Colonic mucosa (tissue), 4 donors: ENCODE data around the gene MCF2L. TPM values are rescaled to one million over a fixed set of nuclear protein-coding genes. Genes with fewer than 3 reads are reported as not detected.

Source experiments
- DNase-seq: peaks from one replicate; pipeline ENCODE4 v3.0.0-alpha.2; 2020
- H3K27ac ChIP-seq: fragments of 200-600 bp; one replicate; pipeline ENCODE4 v1.8.0; 2021
- H3K27me3 ChIP-seq: fragments of 200-600 bp; one replicate; pipeline ENCODE4 v1.8.0; 2021
- H3K36me3 ChIP-seq: fragments of 200-600 bp; one replicate; pipeline ENCODE4 v1.8.0; 2021
- H3K4me1 ChIP-seq: fragments of 200-600 bp; one replicate; pipeline ENCODE4 v1.8.0; 2021; ENCODE audit warnings: mild to moderate bottlenecking
- H3K4me3 ChIP-seq: fragments of 200-600 bp; one replicate; pipeline ENCODE4 v1.8.0; 2021
- H3K9ac ChIP-seq, 2 donors: one replicate each; pipeline ENCODE4 v1.7.0; 2013; ENCODE audit warnings: control low read depth in 2 of 2, low read depth in 2 of 2, low read length in 2 of 2
- H3K9me3 ChIP-seq: fragments of 200-600 bp; one replicate; pipeline ENCODE4 v1.8.0; 2021
- intact Hi-C: fragments of 100-400 bp; cut with DNase I; formaldehyde crosslinking; loops from one replicate; pipeline ENCODE4 v1.14.1; 2022
- total RNA-seq, 2 donors: library from RNA; stranded (reverse); fragmentation: NEBNext Ultra II Directional in 1 of 2; extraction: Animal tissue kit (Norgen Biotek cat#: 25700) in 1 of 2; gene quantifications; one replicate each; pipeline ENCODE4 v1.2.1, GENCODE V29; 2021
- TF ChIP-seq, protein P1 (sequence below): fragments of 200-600 bp; IDR thresholded peaks from one replicate; pipeline ENCODE4 v1.8.0; 2022; ENCODE audit warnings: antibody characterized with exemption, mild to moderate bottlenecking
- donor health status: healthy.
- donor health status: DM: no; HTN: no; CAD: no.
- donor health status: DM: no; HTN: no; CAD: no.

Gene MCF2L
- total RNA-seq, 2 donors from 2014 or later: 45.0 to 88.3 TPM

DNA sequence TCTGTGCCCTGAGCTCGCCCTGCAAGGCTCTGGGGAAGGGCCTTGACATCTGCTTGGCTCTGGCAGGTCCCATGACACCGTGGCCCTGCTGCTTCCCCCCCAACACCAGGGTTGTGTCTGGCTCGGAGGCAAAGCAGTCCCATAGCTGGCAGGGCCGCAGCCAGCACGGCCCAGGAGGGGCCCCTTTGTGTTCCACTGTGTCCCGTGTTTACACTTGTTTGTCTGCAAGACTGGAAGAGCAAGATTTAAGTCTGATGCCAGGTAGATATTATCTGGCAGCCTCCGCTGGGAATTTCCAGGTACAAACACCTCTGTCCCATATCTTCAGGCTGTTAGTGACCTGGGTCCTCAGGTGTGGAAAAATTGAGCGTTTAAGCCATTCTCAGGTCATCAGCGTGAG, 44.3 kb downstream of the MCF2L start:
- DNase-seq: no peak
- intact Hi-C loops: no loop called here
- Histone ChIP-seq H3K9me3 (no peaks in the 10 kb centered on the region), H3K4me3 (no peak overlapping the region), H3K9ac (no peak overlapping the region), H3K27me3 (no peaks in the 10 kb centered on the region), H3K36me3 (no peaks in the 10 kb centered on the region), H3K27ac (no peak overlapping the region), H3K4me1 (no peaks in the 10 kb centered on the region)
- TF ChIP-seq, protein P1, sequence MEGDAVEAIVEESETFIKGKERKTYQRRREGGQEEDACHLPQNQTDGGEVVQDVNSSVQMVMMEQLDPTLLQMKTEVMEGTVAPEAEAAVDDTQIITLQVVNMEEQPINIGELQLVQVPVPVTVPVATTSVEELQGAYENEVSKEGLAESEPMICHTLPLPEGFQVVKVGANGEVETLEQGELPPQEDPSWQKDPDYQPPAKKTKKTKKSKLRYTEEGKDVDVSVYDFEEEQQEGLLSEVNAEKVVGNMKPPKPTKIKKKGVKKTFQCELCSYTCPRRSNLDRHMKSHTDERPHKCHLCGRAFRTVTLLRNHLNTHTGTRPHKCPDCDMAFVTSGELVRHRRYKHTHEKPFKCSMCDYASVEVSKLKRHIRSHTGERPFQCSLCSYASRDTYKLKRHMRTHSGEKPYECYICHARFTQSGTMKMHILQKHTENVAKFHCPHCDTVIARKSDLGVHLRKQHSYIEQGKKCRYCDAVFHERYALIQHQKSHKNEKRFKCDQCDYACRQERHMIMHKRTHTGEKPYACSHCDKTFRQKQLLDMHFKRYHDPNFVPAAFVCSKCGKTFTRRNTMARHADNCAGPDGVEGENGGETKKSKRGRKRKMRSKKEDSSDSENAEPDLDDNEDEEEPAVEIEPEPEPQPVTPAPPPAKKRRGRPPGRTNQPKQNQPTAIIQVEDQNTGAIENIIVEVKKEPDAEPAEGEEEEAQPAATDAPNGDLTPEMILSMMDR: no peak

DNA sequence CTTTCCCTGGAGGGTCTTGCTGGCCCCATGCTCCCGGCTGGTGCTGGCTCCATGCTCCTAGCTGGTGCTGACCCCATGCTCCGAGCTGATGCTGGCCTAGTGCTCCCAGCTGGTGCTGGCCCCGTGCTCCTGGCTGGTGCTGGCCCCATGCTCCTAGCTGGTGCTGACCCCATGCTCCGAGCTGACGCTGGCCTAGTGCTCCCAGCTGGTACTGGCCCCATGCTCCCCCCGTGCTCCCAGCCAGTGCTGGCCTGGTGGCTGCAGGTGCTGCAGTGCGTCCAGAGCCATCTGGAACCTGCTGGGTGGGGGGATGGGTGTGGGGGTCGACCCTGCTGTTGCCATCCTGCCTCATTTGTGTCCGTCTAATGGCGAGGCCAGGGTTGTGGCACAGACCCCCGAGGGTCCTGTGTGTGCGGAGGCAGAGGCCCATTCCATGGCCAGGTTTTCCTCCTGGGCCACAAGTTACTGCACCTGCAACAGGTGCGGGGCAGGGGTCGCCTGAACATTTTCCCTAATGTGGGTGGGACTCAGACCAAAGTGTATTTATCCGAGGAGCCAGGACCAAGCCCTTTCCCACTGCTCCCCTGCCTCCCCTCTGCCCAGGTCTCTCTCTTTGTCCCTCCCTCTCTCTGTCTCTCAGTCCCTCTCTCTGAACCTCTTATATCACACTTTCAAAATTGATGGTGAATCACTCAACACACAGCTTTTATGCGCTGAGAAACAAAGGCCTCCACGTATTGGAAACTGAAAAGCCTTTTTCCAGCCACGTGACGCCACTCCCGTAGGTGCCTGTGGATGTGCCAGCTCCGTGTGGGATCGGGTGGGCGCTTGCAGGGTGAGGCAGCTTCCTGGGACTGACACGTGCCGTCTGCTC, 45.1 kb downstream of the MCF2L start:
- no peak for DNase-seq
- Histone ChIP-seq H3K36me3 (no peaks in the 10 kb centered on the region), H3K27ac (no peak overlapping the region), H3K27me3 (no peaks in the 10 kb centered on the region), H3K9ac (no peak overlapping the region), H3K4me3 (no peak overlapping the region), H3K9me3 (no peaks in the 10 kb centered on the region), H3K4me1 (no peaks in the 10 kb centered on the region)
- TF ChIP-seq, protein P1: no peak
- intact Hi-C loops: no loop called here

DNA sequence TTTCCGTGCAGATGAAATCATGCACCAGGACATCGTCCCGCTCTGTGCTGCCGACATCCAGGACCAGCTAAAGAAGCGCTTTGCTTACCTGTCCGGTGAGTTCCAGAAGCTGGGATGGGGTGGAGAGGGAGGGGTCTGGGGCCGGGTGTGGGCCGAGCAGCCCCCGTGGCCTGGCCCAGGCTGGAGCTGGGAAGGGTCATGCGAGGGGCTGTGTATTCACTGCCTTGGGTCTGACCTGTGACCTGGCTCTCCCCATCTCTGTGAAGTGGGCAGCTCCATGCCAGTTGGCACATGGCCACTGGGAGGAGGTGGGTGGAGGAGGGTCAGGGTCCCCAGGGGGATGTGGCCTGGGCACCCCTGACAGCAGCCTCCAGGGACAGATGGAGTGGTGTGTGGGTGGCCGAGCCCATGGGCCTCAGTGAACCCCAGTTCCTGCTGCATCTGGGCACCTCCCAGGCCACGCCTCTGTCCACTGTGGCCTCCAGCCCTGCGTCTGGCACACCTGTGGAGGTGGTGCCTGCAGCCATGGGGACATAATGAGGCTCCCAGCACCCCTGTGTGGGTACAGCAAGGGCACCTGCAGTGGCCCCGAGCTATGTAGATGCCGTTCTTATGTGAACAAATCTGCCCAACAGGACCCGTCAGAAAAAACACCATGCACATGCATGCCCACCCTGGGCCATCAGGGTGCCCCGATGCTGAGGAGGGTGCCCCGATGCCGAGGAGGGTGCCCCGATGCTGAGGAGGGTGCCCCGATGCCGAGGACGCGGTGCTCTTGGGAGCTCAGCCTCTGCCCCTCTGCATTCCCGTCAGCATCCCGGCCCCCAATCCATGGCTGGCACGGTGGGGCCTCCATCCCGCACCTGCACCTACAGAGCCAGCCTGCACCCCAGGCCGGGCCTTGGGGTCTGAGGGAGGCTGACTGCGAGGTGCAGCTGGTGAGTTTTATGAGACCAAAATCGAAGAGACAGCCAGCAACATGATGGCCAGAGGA, 46.0 kb downstream of the MCF2L start:
- no peaks in the 10 kb centered on the region for H3K4me1 ChIP-seq
- no peaks in the 10 kb centered on the region for H3K36me3 ChIP-seq
- no peak overlapping the region for H3K4me3 ChIP-seq
- H3K9me3 ChIP-seq: no peaks in the 10 kb centered on the region
- no peak overlapping the region for H3K27ac ChIP-seq
- TF ChIP-seq, protein P1: no peak
- H3K9ac ChIP-seq: no peak overlapping the region
- no peak for DNase-seq
- no peaks in the 10 kb centered on the region for H3K27me3 ChIP-seq
- intact Hi-C loops: no loop called here

- no peak for DNase-seq
- TF ChIP-seq, protein P1: no peak
- H3K4me1 ChIP-seq: no peaks in the 10 kb centered on the region
Measured at GRCh38 chr13:113015826-113016525, 47.0 kb downstream of the MCF2L start.

More at GRCh38 chr13:113015826-113016525, 47.0 kb downstream of the MCF2L start:
- no peaks in the 10 kb centered on the region for H3K9me3 ChIP-seq
- intact Hi-C loops: no loop called here
- H3K9ac ChIP-seq: no peak overlapping the region
- H3K27ac ChIP-seq: no peak overlapping the region
- no peak overlapping the region for H3K4me3 ChIP-seq
- H3K27me3 ChIP-seq: no peaks in the 10 kb centered on the region
- no peaks in the 10 kb centered on the region for H3K36me3 ChIP-seq
